ENCODE data around the gene STARD9. TPM values are rescaled to one million over a fixed set of nuclear protein-coding genes. Genes with fewer than 3 reads are reported as not detected.

STARD9 gene
- total RNA-seq (10 to 100 TPM in 1 of 2 donors, 1 to 10 TPM in 1; 9.4 to 10.9 TPM), polyA plus RNA-seq (ENCODE audit: insufficient read length in 6 of 6) (10 to 100 TPM; 16.4 to 22.6 (median 19.8) TPM)
- long read RNA-seq, donor 1, partial matches to known transcripts = 19 of 19 reads
- long read RNA-seq, donor 1, other reads (novel, unspliced or antisense) = 0 of 19 reads
- long read RNA-seq, donor 2 = 0 reads
- long read RNA-seq, donor 3 = 0 reads
- long read RNA-seq, donor 4 = 0 reads
- long read RNA-seq, donor 5 = 0 reads
- long read RNA-seq, donor 6, partial matches to known transcripts = 23 of 23 reads
- long read RNA-seq, donor 6, other reads (novel, unspliced or antisense) = 0 of 23 reads
- long read RNA-seq, donor 7 = 0 reads
- long read RNA-seq, donor 8, partial matches to known transcripts = 10 of 10 reads
- long read RNA-seq, donor 8, other reads (novel, unspliced or antisense) = 0 of 10 reads
- long read RNA-seq, donor 9 = 0 reads
- long read RNA-seq, donor 10, partial matches to known transcripts = 1 of 3 reads
- long read RNA-seq, donor 10, other reads (novel, unspliced or antisense) = 2 of 3 reads
- long read RNA-seq, donor 11 = 0 reads
- long read RNA-seq, donor 12, partial matches to known transcripts = 5 of 5 reads
- long read RNA-seq, donor 12, other reads (novel, unspliced or antisense) = 0 of 5 reads

DNA sequence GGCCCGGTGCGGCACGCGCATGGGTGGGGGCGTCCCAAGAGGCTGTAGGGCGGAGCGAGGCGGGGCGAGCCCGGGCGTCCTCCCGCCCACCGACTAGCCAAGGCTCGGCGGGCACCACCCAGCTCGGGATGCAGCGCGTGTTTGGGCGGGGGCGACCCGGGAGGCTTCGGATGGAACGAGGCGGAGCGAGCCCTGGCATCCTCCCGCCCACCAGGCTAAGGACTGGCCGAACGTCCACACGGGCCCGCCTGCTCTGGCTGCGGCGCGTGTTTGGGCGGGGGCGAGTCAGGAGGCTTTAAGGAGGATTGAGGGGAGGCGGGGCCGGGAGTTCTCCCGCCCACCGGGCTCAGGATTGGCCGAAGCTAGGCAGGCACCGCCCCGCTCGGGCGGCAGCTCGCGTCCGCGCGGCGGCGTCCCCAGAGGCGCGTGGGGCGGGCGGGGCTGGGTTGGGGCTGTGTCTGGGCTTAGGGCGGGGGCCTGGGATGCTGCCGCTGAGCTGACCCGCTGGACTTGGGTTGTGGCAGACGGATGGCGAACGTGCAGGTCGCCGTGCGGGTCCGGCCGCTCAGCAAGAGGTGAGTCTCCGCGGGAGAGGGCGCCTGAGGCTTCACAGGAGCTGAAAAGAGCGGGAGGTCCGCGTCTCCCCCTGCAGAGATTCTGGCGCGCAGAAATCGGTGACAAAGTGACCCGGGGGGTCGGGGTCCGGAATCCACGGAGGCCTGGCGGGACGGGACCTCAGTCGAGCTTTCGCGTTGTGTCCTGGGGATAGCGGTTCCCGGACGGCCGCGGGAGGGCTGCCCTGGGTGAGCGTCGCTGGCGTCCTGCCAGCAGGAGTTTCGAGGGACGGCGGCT lies at the start of gene STARD9:
Gene STARD9 (plus strand): TSS at position 419 of the 852 bp plus-strand sequence. CDS start 110 bp downstream, at position 529.
- intact Hi-C loops (cut with DNase I) = no loop called here
- DNase-seq = peak; percentile 98 to 99 (median 98)
- peaks cover 0 to 28% of the 10 kb centered on the region in 2 donors for H3K4me1 ChIP-seq
- no peaks in the 10 kb centered on the region for H3K36me3 ChIP-seq
- TF ChIP-seq, protein P1, sequence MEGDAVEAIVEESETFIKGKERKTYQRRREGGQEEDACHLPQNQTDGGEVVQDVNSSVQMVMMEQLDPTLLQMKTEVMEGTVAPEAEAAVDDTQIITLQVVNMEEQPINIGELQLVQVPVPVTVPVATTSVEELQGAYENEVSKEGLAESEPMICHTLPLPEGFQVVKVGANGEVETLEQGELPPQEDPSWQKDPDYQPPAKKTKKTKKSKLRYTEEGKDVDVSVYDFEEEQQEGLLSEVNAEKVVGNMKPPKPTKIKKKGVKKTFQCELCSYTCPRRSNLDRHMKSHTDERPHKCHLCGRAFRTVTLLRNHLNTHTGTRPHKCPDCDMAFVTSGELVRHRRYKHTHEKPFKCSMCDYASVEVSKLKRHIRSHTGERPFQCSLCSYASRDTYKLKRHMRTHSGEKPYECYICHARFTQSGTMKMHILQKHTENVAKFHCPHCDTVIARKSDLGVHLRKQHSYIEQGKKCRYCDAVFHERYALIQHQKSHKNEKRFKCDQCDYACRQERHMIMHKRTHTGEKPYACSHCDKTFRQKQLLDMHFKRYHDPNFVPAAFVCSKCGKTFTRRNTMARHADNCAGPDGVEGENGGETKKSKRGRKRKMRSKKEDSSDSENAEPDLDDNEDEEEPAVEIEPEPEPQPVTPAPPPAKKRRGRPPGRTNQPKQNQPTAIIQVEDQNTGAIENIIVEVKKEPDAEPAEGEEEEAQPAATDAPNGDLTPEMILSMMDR (IDR thresholded peaks at IDR 0.05) = no peak
- ATAC-seq = peak; percentile 96
- H3K9me3 ChIP-seq = no peaks in the 10 kb centered on the region
- H3K27ac ChIP-seq = peak within 1 kb of the TSS; percentile 80 to 84
- peak within 1 kb of the TSS; percentile 80 to 89 for H3K4me3 ChIP-seq
- peaks cover 0 to 11% of the 10 kb centered on the region in 2 donors for H3K27me3 ChIP-seq

- no peaks in the 10 kb centered on the region for H3K4me1 ChIP-seq
- ATAC-seq (no peak), DNase-seq (no peak)
- no peaks in the 10 kb centered on the region for H3K27me3 ChIP-seq
- H3K4me3 ChIP-seq = no peak overlapping the region
- TF ChIP-seq, protein P1 (IDR thresholded peaks at IDR 0.05) = no peak
- no peak overlapping the region for H3K27ac ChIP-seq
- no peaks in the 10 kb centered on the region for H3K9me3 ChIP-seq
- peaks cover 0 to 83% of the 10 kb centered on the region in 2 donors for H3K36me3 ChIP-seq
- intact Hi-C loops (cut with DNase I) = no loop called here
Observed at GRCh38 chr15:42528970-42529369, 46.4 kb upstream of the STARD9 start.

- ATAC-seq (no peak), DNase-seq (no peak)
- TF ChIP-seq, protein P1 (IDR thresholded peaks at IDR 0.05) = no peak
- Histone ChIP-seq H3K9me3 (no peaks in the 10 kb centered on the region), H3K4me3 (no peak overlapping the region), H3K27ac (no peak overlapping the region), H3K27me3 (no peaks in the 10 kb centered on the region), H3K36me3 (peaks cover 0 to 92% of the 10 kb centered on the region in 2 donors), H3K4me1 (no peaks in the 10 kb centered on the region)
- intact Hi-C loops (cut with DNase I) = no loop called here
Observed at GRCh38 chr15:42533246-42533645, 42.2 kb upstream of the STARD9 start.

DNA sequence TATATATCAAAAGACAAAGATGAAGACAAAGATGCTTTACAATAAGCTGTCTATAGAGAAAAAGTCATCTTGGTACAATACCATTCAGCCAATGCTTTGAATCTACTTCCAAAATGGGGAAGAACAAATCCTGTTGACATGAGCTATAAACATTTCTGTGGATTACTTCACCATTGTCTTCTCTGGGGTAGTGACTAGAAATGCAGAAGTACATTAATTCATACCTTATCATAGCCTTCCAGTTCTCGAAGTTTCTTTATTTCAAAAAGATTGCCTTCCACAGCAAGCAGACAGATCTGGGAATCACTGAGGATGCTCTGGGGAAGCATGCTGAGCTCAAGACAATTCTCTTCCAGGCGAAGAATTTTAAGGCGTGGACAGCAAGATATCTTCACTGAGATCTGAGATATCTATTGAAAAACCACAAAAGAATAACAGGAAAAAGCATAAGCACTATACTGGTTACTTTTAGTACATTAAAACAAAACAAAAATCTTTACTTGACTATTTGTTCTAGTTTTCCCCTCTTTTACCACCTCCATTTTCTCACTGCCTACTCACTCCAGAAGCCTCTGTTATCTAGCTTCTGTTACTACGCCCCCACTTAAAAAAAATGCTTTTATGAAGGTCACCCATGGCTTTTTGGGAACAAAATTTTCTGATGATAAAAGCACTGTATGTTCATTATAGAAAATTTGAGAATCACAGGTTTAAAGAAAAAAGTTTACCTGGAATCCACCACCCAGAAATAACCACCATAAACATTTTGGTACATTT lies 30.4 kb upstream of the STARD9 start:
- TF ChIP-seq, protein P1 (IDR thresholded peaks at IDR 0.05) = no peak
- DNase-seq (no peak), ATAC-seq (no peak)
- H3K27ac ChIP-seq = peak overlapping the region in 1 of 2 donors; percentile 72
- H3K9me3 ChIP-seq = no peaks in the 10 kb centered on the region
- H3K4me3 ChIP-seq = no peak overlapping the region
- peaks cover 0 to 51% of the 10 kb centered on the region in 2 donors for H3K36me3 ChIP-seq
- no peaks in the 10 kb centered on the region for H3K27me3 ChIP-seq
- H3K4me1 ChIP-seq = peaks cover 18 to 45% of the 10 kb centered on the region in 2 donors
- intact Hi-C loops (cut with DNase I) = no loop called here

Data from left lung (tissue), 14 donors.